GM18502 (cell line): Measurements from ENCODE around the gene MAGI1.
"Not testable (repeated sequence)": the region's sequence is repeated elsewhere in the genome, so short reads cannot be mapped to it uniquely, and the experiment has no call there.

Experiments
- ATAC-seq: cut with Tn5 transposase; IDR thresholded peaks from one replicate; pipeline ENCODE4 v1.9.1; 2021; ENCODE audit warnings: mild to moderate bottlenecking; ENCODE audit not compliant: unreplicated experiment, poor library complexity

MAGI1 gene

GRCh38 chr3:65587650-65588439, 450.9 kb downstream of the MAGI1 start:
- no peak for ATAC-seq

GRCh38 chr3:65584913-65585312, 453.8 kb downstream of the MAGI1 start:
- ATAC-seq, result no peak

GRCh38 chr3:65584002-65584401, 454.7 kb downstream of the MAGI1 start:
- ATAC-seq, result no peak

- no peak for ATAC-seq
These were observed 455.5 kb downstream of the MAGI1 start for GRCh38 chr3:65583188-65583587.

GRCh38 chr3:65582012-65582717, 456.6 kb downstream of the MAGI1 start:
- ATAC-seq, result no peak

- no peak for ATAC-seq
These were observed 457.4 kb downstream of the MAGI1 start for GRCh38 chr3:65581313-65581712.

GRCh38 chr3:65578861-65579260, 459.9 kb downstream of the MAGI1 start:
- ATAC-seq, result no peak

GRCh38 chr3:65577843-65578430, 460.8 kb downstream of the MAGI1 start:
- no peak for ATAC-seq

- no peak for ATAC-seq
These were observed 461.8 kb downstream of the MAGI1 start for GRCh38 chr3:65576966-65577365.

GRCh38 chr3:65576228-65576627, 462.5 kb downstream of the MAGI1 start:
- no peak for ATAC-seq

GRCh38 chr3:65575376-65575840, 463.3 kb downstream of the MAGI1 start:
- no peak for ATAC-seq

GRCh38 chr3:65573548-65574116, 465.1 kb downstream of the MAGI1 start:
- ATAC-seq, result no peak

- no peak for ATAC-seq
These were observed 466.4 kb downstream of the MAGI1 start for GRCh38 chr3:65572175-65572777.

GRCh38 chr3:65569845-65570405, 468.8 kb downstream of the MAGI1 start:
- ATAC-seq, result no peak

GRCh38 chr3:65569129-65569528, 469.6 kb downstream of the MAGI1 start:
- no peak for ATAC-seq

- no peak for ATAC-seq
These were observed 470.2 kb downstream of the MAGI1 start for GRCh38 chr3:65568497-65568896.

- not testable (repeated sequence) for ATAC-seq
These were observed 473.0 kb downstream of the MAGI1 start for GRCh38 chr3:65565744-65566143.

- ATAC-seq, result no peak
These were observed 474.2 kb downstream of the MAGI1 start for GRCh38 chr3:65564483-65564882.

GRCh38 chr3:65563861-65564260, 474.9 kb downstream of the MAGI1 start:
- ATAC-seq, result no peak

GRCh38 chr3:65562447-65562846, 476.3 kb downstream of the MAGI1 start:
- ATAC-seq, result no peak
